ENCODE measurements around the gene DCC. TPM values are rescaled to one million over a fixed set of nuclear protein-coding genes. Genes with fewer than 3 reads are reported as not detected.

The DCC gene
- total and polyA plus RNA-seq, 2 of the 8 experiments (the other 6 are each of a cell fraction or from before 2014, with no cell fraction given), result 0.14 to 1.4 TPM

- Histone ChIP-seq H4K8ac (ENCODE audit: extremely low read depth, insufficient read depth, low read length) (no peak overlapping the region), H3K79me2 (ENCODE audit: control insufficient read depth in 1 of 2, insufficient read depth in 2 of 2, low read length in 2 of 2) (no peaks in the 10 kb centered on the region), H3K4me1 (replicated peaks in 1 of 4; ENCODE audit: control insufficient read depth in 3 of 4, insufficient read depth in 4 of 4, low read length in 3 of 4) (no peaks in the 10 kb centered on the region), H3K4ac (replicated peaks; ENCODE audit: insufficient read length, low read depth, low read length) (no peak overlapping the region), H3K27me3 (replicated peaks in 1 of 4; ENCODE audit: control insufficient read depth in 3 of 4, extremely low read depth in 1 of 4, insufficient read depth in 3 of 4, low read length in 3 of 4) (no peaks in the 10 kb centered on the region), H3K14ac (ENCODE audit: insufficient read length) (no peak overlapping the region), H2AFZ (ENCODE audit: low read length) (no peak overlapping the region), H2AK5ac (ENCODE audit: low read depth, low read length) (no peak overlapping the region), H3K23ac (ENCODE audit: insufficient read length) (no peak overlapping the region), H2BK15ac (ENCODE audit: low read length) (no peak overlapping the region), H3K27ac (ENCODE audit: low read depth, low read length) (no peak overlapping the region), H3K9me3 (ENCODE audit: insufficient read depth in 2 of 2, low read depth in 1 of 2, low read length in 1 of 2) (0 out of 4 replicates have a peak, but pooled peaks cover 0 to 5% of the 10 kb centered on the region in 2 experiments), H3K4me3 (ENCODE audit: extremely low read depth in 1 of 4, insufficient read depth in 2 of 4, low read depth in 3 of 4, low read length in 4 of 4) (no peak overlapping the region), H3K18ac (ENCODE audit: extremely low read depth, low read length) (no peak overlapping the region), H3K4me2 (ENCODE audit: insufficient read depth in 1 of 2, low read depth in 2 of 2, low read length in 2 of 2) (no peak overlapping the region), H3K36me3 (ENCODE audit: control insufficient read depth in 2 of 4, insufficient read depth in 4 of 4, low read length in 3 of 4) (no peaks in the 10 kb centered on the region), H3K23me2 (ENCODE audit: low read depth, low read length) (no peaks in the 10 kb centered on the region), H2BK5ac (ENCODE audit: low read depth, low read length) (no peak overlapping the region), H3K56ac (replicated peaks; ENCODE audit: insufficient read length, low read depth, low read length) (no peak overlapping the region), H4K91ac (replicated peaks; ENCODE audit: insufficient read length, low read length) (no peak overlapping the region), H2BK120ac (replicated peaks; ENCODE audit: low read depth, low read length) (no peak overlapping the region), H4K5ac (ENCODE audit: insufficient read length, low read depth, low read length) (no peak overlapping the region), H2BK20ac (ENCODE audit: low read length) (no peak overlapping the region), H4K20me1 (replicated peaks in 1 of 2; ENCODE audit: control insufficient read depth in 1 of 2, insufficient read depth in 2 of 2, low read length in 2 of 2) (no peaks in the 10 kb centered on the region), H2BK12ac (ENCODE audit: low read depth, low read length) (no peak overlapping the region), H3K79me1 (ENCODE audit: low read depth, low read length) (no peaks in the 10 kb centered on the region), H3K9ac (replicated peaks in 1 of 4; ENCODE audit: extremely low read depth in 1 of 4, low read depth in 3 of 4, low read length in 3 of 4) (no peak overlapping the region)
- 59% methylated on average over 3 of the region's 3 CpGs; no CpG with 5 or more reads in 1 of the 2 experiments for WGBS, 2 experiments (ENCODE audit: extremely low coverage in 1 of 2, insufficient coverage in 1 of 2, insufficient read length in 1 of 2, insufficient replicate concordance in 2 of 2, low coverage in 1 of 2, low lambda C conversion rate in 2 of 2, missing lambda C conversion rate in 1 of 2)
- FAIRE-seq (no peak), DNase-seq (ENCODE audit: low read depth in 1 of 2, low spot score in 2 of 2) (no peak)
- ChIA-PET POLR2A (ENCODE audit: partially characterized antibody) (interaction anchor here (0.6 kb wide), 1 partner anchor 22 kb away, joined by 3 read pairs; no protein-coding TSS in a partner anchor), CTCF (ENCODE audit: partially characterized antibody) (interaction anchor here (0.9 to 1.1 kb wide), 3 partner anchors 9 to 331 kb away, joined by 3 to 4 read pairs (median 3); no protein-coding TSS in a partner anchor)
- no peak for TF ChIP-seq CTBP2 (IDR thresholded peaks at IDR 0.05; ENCODE audit: borderline replicate concordance, insufficient read depth, insufficient read length, low read length)
- no peak for TF ChIP-seq PHF8 (conservative IDR thresholded peaks at IDR 0.05; ENCODE audit: low read depth, low read length)
- TF ChIP-seq BACH1 (IDR thresholded peaks at IDR 0.05; ENCODE audit: low read length), result no peak
- no peak for TF ChIP-seq RXRA (IDR thresholded peaks at IDR 0.05; ENCODE audit: insufficient read depth, low read depth, low read length)
- peak; percentile 23 to 31; a peak in 3 of 4 replicates for TF ChIP-seq RAD21 (IDR thresholded peaks at IDR 0.05 in 1 of 2, conservative IDR thresholded peaks at IDR 0.05 in 1 of 2; ENCODE audit: low read depth in 2 of 2, low read length in 2 of 2)
- TF ChIP-seq SUZ12 (IDR thresholded peaks at IDR 0.05; ENCODE audit: low read length), result no peak
- TF ChIP-seq HDAC6 (IDR thresholded peaks at IDR 0.05; ENCODE audit: low read depth, low read length), result no peak
- peak in 1 of 3 experiments; percentile 13; a peak in 1 of 4 replicates for TF ChIP-seq CTCF (IDR thresholded peaks at IDR 0.05; ENCODE audit: control extremely low read depth in 1 of 3, insufficient read depth in 1 of 3, low read depth in 1 of 3, low read length in 3 of 3)
Observed at GRCh38 chr18:52670896-52671295, 330.9 kb downstream of the DCC start.

Measured in H1 (cell line).